AG10803 (cell line): ENCODE data around the gene HAUS7.
"Not testable (repeated sequence)": the region's sequence is repeated elsewhere in the genome, so short reads cannot be mapped to it uniquely, and the experiment has no call there.

ENCODE experiments used
- DNase-seq: peaks from one replicate; pipeline ENCODE4 v3.0.0; 2010; ENCODE audit warnings: low read depth
- H3K4me3 ChIP-seq: 2 replicates; pipeline ENCODE4 v1.5.1; 2011; ENCODE audit warnings: mild to moderate bottlenecking, low read length, control low read depth
- TF ChIP-seq, protein P1 (sequence below): conservative IDR thresholded peaks from 2 replicates; pipeline ENCODE4 v1.5.1; 2011; ENCODE audit warnings: mild to moderate bottlenecking, low read length, control low read depth, inconsistent platforms

HAUS7 gene

DNA sequence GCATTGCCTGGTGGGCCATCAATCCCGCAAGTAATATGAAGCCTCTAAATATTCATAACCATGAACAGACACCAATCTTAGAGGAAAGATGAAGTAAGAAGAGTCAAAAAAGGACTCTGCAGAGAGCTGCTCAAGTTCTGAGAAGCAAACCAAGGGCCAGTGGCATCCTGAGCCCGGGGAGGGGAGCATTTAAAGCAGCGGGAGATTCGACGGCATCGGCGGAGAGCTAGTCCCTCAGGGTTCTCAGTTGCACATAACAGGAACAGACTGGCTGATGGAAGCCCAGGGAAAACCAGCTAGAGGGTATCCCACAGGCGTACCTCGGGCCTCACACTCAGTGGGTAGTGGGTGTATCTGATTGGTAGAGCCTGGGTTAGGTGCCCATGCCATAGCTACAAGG is 64.4 kb downstream of the HAUS7 start:
- DNase-seq, result no peak
- no peak overlapping the region for H3K4me3 ChIP-seq
- TF ChIP-seq, protein P1, sequence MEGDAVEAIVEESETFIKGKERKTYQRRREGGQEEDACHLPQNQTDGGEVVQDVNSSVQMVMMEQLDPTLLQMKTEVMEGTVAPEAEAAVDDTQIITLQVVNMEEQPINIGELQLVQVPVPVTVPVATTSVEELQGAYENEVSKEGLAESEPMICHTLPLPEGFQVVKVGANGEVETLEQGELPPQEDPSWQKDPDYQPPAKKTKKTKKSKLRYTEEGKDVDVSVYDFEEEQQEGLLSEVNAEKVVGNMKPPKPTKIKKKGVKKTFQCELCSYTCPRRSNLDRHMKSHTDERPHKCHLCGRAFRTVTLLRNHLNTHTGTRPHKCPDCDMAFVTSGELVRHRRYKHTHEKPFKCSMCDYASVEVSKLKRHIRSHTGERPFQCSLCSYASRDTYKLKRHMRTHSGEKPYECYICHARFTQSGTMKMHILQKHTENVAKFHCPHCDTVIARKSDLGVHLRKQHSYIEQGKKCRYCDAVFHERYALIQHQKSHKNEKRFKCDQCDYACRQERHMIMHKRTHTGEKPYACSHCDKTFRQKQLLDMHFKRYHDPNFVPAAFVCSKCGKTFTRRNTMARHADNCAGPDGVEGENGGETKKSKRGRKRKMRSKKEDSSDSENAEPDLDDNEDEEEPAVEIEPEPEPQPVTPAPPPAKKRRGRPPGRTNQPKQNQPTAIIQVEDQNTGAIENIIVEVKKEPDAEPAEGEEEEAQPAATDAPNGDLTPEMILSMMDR, result no peak

GRCh38 chrX:153405426-153405825 is 65.0 kb downstream of the HAUS7 start:
- no peak overlapping the region for H3K4me3 ChIP-seq
- no peak for DNase-seq
- TF ChIP-seq, protein P1, result no peak

DNA sequence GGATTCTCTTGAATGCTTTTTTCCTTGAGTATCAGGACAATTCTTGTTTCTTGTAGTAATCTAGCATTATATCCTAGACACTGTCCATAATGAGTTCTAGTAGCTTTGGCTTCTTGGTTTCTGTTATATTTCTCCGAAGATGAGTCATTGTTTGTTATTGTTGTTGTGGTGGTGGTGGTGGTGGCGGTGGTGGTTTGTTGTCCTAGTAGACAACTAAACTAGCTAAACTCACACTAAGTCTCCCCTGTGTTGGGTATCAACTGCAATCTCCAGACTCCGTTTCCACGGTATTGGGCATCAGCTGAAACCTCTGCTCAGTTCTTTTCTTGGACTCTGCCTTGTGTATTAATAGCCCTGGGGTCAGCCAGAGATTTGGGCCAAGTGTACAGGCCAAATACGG is 66.0 kb downstream of the HAUS7 start:
- not testable (repeated sequence) for H3K4me3 ChIP-seq, DNase-seq

GRCh38 chrX:153401133-153401764 is 69.1 kb downstream of the HAUS7 start, which contains the start of gene PNMA6E:
PNMA6E (minus strand) TSS chrX:153401350; CDS start chrX:153398849, 2,501 bp downstream.
- no peak for DNase-seq
- H3K4me3 ChIP-seq, result no peak within 1 kb of the TSS
- TF ChIP-seq, protein P1, result no peak

- no peak overlapping the region for H3K4me3 ChIP-seq
- TF ChIP-seq, protein P1, result peak; percentile 52
- no peak for DNase-seq
Observed at GRCh38 chrX:153400146-153401132, 69.9 kb downstream of the HAUS7 start.

- no peak for DNase-seq
- no peak overlapping the region for H3K4me3 ChIP-seq
- TF ChIP-seq, protein P1, result no peak
Observed at GRCh38 chrX:153398275-153398960, 72.0 kb downstream of the HAUS7 start.
